HFF-Myc (cell line): ENCODE results near the gene ADAMTS13.

Source experiments
- DNase-seq: peaks from one replicate; pipeline ENCODE4 v3.0.0-alpha.2; 2011; ENCODE audit warnings: low read depth; ENCODE audit errors: extremely low read depth
- H3K4me3 ChIP-seq: replicated peaks from 2 replicates; pipeline ENCODE4 v1.5.1; 2011; ENCODE audit warnings: low read depth, mild to moderate bottlenecking, control low read depth, low read length
- CTCF ChIP-seq: IDR thresholded peaks from 2 replicates; pipeline ENCODE4 v1.5.1; 2012; ENCODE audit warnings: mild to moderate bottlenecking, low read depth, low read length, control low read depth; ENCODE audit errors: missing control alignments

The ADAMTS13 gene

GRCh38 chr9:133470988-133471387 lies 48.8 kb downstream of the ADAMTS13 start:
- DNase-seq = no peak
- no peak overlapping the region for H3K4me3 ChIP-seq
- TF ChIP-seq CTCF = no peak

- DNase-seq = no peak
- no peak overlapping the region for H3K4me3 ChIP-seq
- no peak for TF ChIP-seq CTCF
Measured at GRCh38 chr9:133471551-133472276, 49.5 kb downstream of the ADAMTS13 start.

- no peak for TF ChIP-seq CTCF
- no peak for DNase-seq
- no peak overlapping the region for H3K4me3 ChIP-seq
Measured at GRCh38 chr9:133472277-133472645, 50.1 kb downstream of the ADAMTS13 start.

GRCh38 chr9:133472753-133473378 lies 50.7 kb downstream of the ADAMTS13 start:
- TF ChIP-seq CTCF = no peak
- no peak overlapping the region for H3K4me3 ChIP-seq
- no peak for DNase-seq

GRCh38 chr9:133473743-133474142 lies 51.6 kb downstream of the ADAMTS13 start:
- no peak for TF ChIP-seq CTCF
- no peak overlapping the region for H3K4me3 ChIP-seq
- DNase-seq = no peak

GRCh38 chr9:133474215-133474614 lies 52.0 kb downstream of the ADAMTS13 start:
- no peak overlapping the region for H3K4me3 ChIP-seq
- DNase-seq = no peak
- no peak for TF ChIP-seq CTCF
